ENCODE data around the gene SEL1L.
"Not testable (repeated sequence)": the region's sequence is repeated elsewhere in the genome, so short reads cannot be mapped to it uniquely, and the experiment has no call there.

SEL1L gene

GRCh38 chr14:81533536-81534343, at the start of gene SEL1L:
SEL1L (minus strand) TSS chr14:81533853; CDS start chr14:81533744, 109 bp downstream.
- peak; percentile 98 for DNase-seq

DNA sequence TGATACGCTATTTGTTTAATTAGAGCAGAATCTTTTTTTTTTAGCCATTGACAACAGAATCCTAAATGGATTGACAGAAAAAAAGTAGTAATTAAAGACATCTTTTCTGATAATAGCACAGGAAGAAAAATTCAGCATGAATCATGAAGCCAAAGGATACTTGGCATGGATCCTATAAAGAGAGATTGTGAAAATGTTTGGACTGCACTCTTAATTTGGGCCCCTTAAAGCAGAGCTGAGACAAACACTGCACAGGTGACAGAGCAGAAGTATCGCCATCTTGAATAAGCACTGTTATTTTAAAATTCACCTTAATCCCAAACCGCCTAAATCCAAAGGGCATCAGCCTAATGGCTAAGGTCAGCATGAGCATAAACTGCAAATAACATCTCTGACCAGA, 48.8 kb upstream of the SEL1L start:
- DNase-seq: no peak

DNA sequence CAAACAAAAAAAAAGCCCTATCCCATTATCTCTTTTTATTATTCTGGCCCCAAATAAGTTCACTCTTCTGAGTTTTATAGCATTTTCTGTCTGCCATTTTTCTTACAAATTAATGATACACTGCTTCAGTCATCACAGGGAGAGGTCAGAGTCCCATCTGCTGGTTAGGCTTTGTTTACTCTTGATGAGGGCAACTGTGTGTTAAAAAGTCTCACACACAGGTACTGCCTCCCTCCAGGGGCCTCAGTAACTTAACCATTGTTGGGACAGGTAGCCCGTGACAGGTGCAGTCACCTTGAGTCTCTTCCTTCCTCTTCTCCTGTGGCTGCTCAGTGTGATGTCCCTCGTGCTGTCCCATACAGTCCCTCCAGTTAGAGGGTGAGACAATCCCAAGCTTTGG, 45.5 kb upstream of the SEL1L start:
- DNase-seq: no peak

DNA sequence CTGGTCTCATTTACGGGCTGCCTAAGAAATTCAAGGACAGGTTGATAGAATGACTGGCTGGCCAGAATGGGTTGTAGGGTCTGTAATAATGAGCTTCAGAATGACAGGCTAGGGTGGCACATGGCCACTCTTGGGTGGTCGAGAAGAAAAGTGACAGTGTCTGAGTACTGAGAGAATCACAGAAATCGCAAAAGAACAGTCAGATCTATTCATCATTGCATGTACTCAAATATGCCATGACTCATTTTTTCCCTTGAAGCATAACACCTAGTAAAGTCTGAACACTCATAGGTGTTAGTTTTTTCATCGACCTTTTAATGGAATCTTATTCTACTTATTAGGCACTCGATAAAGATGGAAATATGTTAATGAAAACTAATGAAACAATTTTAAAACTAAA, 37.8 kb upstream of the SEL1L start:
- no peak for DNase-seq

DNA sequence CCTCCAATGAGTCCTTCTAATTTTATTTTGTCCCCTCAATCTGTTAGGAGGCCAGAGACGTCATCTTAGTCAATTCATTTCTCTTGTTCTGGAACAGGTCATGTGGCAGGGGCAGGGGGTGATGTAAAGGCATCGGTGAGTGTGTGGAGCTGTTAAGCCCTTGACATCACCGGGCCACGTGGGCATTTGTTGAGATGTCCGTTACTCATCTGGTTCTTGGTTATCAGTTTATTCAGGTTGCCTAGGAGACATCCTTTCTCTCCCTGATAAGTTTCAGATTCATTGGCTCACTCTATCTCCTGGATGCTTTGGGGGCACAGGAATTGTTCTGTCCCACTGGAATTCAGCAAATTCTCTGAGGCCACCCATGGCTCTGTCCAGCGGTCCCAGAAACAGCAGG, 33.6 kb upstream of the SEL1L start:
- DNase-seq: no peak

DNA sequence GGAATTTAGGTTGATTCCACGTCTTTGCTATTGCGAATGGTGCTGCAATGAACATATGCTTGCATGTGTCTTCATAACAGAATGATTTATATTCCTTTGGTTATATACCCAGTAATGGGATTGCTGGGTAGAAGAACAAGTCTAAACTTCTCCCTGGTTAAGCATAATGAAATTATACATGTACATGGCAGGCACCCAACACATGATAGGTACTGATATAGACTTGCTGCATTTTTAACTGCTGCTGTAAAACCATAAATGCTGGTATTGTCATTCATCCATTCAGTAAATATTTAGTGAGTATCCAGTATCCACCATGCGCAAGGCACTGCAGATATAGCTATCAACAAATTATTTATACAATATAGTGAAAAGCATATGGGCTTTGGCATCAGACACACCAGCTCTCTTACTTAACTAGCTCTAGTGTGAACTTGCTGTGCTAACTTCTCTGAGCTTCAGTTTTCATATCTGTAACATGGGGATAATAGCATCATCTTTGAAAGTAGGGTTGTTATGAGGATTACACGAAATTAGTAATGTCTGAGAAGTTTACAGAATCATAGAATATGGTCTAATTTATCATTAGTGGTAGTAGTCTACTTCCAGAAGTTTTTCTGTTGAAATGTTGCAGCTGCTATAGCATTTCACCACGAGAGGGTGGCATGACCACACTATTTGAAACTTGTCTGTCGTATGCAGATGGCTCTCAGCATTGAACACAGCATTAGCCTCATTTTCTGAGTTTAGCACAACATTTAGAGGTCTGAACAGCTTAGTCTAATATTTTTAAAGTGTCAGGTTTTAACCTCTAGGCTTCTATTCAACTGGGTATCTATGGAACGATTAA, 32.0 kb upstream of the SEL1L start:
- DNase-seq: no peak

DNA sequence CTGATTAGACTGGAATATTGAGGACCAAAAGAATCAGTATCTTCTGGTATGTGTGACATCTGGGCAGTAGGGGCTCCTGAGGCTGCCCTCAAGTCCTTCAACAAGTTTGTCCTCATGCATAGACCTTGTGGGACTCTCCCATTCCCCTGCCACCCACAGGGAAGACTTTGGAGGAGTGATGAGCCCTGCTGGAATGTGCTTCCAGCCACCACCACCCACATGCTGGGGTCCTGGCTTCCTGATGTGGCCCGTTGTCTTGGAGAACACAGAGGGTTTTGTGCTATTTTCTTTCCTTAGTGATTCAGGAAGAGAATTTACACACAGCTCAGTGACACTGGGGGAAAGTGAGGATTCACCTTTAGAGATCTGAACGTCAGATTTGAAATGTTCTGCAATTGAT, 29.2 kb upstream of the SEL1L start:
- DNase-seq: no peak

- no peak for DNase-seq
Measured at GRCh38 chr14:81561084-81561775, 27.6 kb upstream of the SEL1L start.

DNA sequence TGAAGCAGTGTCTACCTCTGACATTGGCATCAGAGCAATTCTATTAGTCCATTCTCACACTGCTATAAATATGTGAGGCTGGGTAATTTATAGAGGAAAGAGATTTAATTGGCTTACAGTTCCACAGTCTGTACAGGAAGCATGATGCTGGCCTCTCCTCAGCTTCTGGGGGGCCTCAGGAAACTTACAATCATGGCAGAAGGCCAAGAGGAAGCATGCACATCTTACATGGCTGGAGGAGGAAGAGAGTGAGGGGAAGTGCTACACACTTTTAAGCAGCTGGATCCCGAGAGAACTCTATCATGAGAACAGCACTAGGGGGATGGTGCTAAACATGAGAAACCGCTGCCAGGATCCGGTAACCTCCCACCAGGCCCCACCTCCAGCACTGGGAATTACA, 25.7 kb upstream of the SEL1L start:
- DNase-seq: no peak

- no peak for DNase-seq
Measured at GRCh38 chr14:81557146-81557545, 23.5 kb upstream of the SEL1L start.

- DNase-seq: no peak
Measured at GRCh38 chr14:81555684-81556083, 22.0 kb upstream of the SEL1L start.

GRCh38 chr14:81555051-81555450, 21.4 kb upstream of the SEL1L start:
- no peak for DNase-seq

- no peak for DNase-seq
Measured at GRCh38 chr14:81551471-81551870, 17.8 kb upstream of the SEL1L start.

DNA sequence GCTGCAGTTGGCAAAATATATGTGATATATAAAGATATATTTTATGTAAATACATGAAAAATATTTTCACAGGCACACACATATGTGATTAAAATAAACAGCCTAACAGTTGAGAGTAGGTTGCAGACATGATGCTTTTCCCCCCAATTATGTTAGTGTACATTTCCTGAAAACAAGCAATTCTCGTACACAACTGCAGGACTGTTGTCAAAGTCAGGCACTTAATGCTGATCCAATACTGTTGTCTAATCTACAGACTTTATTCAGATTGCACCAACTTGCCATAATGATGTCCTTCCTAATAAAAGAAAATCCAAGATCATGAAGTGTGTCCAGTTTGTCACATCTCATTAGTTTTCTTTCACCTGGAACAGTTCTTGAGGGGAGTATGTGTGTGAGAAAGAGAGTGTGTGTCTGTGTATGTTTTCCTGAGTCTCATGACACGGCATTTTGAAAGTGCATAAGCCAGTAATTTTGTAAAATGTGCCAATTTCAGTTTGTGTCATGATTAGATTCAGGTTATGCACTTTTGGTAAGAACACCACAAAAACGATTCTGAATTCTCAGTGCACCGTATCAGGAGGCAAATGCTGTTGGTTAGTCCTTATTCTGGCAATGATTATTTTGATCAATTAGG, 16.5 kb upstream of the SEL1L start:
- no peak for DNase-seq

DNA sequence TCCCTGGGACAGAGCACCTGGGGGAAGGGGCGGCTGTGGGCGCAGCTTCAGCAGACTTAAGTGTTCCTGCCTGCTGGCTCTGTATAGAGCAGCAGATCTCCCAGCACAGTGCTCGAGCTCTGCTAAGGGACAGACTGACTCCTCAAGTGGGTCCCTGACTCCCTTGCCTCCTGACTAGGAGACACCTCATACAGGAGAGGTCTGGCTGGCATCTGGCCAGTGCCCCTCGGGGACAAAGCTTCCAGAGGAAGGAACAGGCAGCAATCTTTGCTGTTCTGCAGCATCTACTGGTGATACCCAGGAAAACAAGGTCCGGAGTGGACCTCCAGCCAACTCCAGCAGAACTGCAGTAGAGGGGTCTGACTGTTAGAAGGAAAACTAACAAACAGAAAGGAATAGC, 7.6 kb upstream of the SEL1L start:
- not testable (repeated sequence) for DNase-seq

DNA sequence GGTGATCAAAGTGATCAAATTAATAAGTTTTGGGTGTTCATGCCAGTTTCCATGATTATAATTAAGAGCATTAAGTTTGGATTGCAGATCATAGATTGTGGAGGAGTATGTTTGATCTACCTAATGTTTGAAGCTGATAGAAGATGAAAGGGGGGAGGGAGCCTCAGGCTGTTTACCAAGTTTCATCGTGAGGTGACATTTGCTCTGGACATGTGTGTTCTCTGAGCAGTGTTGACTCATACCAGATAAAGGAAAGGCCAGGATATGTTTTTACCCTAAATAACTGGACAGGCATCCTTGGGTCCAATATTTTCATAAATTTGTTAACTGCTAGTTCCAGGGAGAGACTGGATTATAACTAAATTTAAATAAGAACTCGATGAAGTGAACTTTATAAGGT, 3.5 kb upstream of the SEL1L start:
- DNase-seq: no peak

GRCh38 chr14:81536241-81536771, 2.7 kb upstream of the SEL1L start:
- no peak for DNase-seq

DNA sequence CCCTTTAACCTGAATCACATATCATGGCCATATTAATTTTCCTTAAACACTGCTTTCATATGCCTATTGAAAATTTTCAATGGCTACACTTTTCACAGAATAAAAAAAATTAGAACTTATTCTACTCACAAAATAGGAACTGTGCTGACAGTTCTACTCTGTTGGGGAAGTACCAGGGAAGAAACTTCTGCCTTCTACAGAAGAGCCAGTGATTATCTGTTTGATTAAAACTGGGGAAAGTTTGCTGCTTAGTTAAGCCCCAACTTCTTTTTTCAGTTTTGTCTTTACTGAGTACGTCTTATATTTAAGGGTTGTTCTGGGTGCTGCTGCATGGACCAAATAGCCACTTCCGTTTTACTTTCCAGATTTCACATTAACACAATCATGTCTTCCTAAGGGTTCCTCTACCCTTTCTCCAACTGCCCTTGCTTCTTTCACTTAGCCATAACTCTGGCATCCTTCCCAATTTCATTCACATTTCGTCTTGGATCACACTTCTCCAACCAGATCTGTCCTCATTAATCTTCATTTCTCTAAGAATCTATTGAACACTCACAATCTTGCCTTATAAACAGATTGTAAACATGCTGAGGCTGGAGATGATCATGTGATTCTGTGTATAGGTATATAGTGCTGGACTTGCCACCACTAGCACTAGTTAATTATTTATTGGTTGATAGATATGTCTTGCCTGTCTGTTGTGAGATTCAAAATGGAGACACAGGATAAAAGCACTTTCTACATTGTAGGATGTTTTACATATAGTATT, 1.9 kb upstream of the SEL1L start:
- no peak for DNase-seq

GRCh38 chr14:81534510-81535074, 939 bp upstream of the SEL1L start:
- no peak for DNase-seq

DNA sequence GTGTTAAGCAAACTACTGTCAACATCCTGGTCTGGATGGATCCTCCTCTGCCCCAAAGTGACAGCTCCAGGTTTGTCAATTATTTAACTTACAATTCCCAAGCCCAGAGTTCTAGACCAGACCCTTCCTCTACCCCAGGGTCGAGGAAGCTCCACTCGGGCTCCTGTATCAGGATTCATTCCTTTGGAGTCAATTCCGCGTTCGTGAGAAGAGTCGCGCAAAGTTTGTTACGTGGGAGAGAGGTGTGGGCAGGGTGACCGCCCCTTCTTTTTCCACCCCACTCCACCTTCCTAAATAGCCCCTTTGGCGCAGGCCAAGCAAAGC, 479 bp downstream of the SEL1L start:
- DNase-seq: no peak

DNA sequence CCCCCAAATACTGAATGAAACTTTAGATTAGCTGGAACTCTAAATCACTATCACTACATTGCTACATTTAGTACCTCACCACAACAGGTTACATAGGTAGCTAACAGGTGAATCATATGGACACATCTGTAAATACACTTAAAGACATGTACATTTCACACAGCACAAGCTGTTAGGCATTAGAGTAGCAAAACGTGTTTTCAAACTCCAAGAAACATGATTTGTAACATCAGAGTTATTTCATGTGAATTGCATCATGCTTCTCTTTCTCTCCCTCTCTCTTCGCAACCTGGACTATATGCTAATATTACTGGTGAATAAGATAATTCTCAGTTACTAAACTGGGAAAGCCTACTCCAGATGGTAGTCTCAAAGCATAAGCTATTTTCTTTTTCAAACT, 4.3 kb downstream of the SEL1L start:
- no peak for DNase-seq

GRCh38 chr14:81525129-81525528, 8.5 kb downstream of the SEL1L start:
- DNase-seq: no peak
